NCI-H1048 (cell line): ENCODE results near the gene HLF.

ENCODE experiments used
- DNase-seq: peaks from one replicate; lab custom pipeline; 2025; lab: John Stamatoyannopoulos, UW

HLF gene

DNA sequence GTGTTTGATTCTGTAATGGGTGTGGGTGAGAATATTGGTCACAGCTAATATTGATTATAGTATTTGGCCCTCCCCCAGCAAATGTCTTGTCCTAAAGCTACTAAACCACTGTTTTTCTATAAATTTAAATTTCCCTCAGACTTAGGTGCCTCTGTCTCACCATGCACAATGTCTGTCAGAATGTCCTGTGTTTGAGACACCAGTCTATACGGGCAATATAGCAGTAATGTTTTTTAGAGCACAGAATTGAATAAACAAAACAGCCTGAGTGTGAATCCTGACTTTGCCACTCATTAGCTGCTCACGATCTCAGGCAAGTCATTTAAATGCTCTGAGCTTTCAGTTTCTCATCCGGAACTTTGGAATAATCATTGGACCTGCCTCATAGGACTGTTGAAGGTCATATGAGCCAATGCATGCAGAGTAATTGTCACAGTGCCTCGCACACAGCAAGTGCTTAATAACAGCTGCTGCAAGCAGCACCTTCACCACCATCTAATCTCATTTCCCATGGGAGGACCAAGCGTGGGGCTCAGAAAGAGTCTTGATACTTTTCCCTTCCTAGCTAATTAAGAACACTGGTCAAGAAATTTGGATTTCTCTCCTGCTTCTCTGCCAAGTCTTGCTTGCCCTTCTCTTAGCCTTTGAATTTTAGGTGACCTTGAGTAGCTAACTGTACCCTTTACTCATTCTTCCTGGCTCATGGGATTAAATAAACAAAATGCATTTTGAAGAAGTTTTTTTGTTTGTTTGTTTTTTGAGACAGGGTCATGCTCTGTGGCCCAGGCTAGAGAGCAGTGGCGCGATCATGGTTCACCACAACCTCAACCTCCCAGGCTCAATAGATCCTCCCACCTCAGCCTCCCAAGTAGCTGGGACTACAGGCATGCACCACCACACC is 9.8 kb downstream of the HLF start:
- no peak for DNase-seq

DNA sequence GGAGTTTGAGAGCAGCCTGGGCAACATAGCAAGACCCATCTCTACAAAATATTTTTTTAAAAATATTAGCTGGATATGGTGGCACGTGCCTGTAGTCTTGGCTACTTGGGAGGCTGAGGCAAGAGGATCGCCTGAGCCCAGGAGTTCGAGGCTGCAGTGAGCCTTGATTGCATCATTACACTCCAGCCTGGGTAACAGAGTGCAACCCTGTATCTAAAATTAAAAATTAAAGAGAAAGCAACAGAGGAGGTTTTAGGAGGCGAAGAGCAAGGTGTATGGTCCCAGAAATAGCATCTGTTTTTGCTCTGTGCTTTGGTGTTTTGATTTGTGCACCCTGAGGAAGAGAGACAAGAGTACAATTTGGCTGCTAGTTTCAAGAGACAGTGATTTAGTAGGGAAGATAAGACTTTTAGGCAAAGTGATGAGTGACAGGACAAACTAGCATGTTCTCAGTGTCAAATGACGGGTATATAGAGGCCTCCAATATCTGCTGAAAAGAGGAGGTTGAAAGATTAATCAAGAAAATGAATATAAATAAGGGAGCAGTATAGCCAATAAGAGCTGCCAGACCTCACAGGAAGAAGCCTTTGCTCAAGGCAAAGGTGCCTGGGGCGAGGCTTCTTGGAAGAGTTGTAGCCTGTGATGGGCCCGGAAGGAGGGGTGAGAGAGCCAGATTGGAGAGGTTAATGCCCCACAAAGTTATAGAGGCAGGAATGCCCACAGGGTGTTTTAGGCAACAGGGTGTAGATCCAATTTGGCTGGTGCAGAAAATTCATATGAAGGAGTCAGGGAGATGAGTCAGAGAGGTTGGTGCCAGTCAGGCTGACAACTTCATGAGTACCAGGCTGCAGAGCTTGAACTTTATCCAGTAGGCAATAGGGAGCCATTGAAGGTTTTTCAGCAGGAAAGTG is 11.4 kb downstream of the HLF start:
- no peak for DNase-seq

- DNase-seq, result no peak
These were observed 13.6 kb downstream of the HLF start for GRCh38 chr17:55278173-55278961.

GRCh38 chr17:55279203-55279602 is 14.4 kb downstream of the HLF start:
- DNase-seq, result no peak

- no peak for DNase-seq
These were observed 15.0 kb downstream of the HLF start for GRCh38 chr17:55279788-55280187.

DNA sequence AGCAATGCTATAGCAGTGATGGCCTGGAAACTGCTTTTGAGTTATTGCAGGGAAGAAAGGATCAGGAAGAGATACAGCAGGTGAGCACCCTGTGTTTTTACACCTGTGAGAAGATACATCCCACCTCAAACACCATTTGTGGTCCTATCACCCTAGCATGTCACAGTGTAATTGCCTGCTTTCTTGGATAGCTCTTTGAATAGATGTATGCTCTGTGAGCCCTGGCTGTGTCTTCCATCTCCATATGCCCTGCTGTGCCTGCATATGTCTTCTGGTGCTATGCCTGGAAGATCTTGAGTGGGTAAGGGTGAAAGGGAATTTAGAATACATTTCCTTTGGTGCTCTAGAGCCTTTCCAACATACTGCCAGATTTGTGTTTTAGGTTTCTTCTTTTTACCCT is 15.5 kb downstream of the HLF start:
- DNase-seq, result no peak

DNA sequence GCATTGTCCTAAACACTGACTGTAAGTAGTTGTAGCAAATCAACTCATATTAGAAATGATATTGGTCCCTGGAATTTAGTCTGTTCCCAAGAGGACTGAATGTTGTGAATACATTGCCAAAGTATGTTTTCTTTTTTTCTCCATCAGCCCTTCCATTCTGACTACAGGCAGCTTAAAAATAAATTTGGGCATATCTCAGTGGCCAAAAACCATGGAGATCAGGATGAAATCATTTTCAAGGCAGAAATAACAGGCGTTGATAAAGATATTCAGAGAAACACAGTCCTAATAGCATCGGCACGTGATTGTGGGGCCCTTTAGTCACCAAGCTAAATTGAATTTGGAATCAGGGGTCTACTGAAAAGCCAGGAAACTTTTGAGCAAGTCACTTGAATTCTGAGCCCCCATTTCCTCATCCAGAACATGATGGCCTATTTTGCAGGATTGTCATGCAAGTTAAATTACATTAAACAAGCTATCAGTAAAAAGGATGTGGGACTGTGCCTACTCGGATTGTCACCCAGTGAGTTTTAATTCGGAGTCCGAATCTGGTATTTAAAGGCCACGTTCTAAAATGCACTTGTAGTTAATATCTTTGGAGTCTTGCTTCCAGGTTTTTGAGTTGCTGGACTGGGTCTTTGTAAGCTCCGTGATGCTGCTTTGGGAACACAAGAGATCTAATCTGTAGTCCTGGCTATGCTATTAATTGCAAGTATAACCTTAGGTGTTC is 17.1 kb downstream of the HLF start:
- no peak for DNase-seq

- no peak for DNase-seq
These were observed 17.6 kb downstream of the HLF start for GRCh38 chr17:55282379-55282702.

DNA sequence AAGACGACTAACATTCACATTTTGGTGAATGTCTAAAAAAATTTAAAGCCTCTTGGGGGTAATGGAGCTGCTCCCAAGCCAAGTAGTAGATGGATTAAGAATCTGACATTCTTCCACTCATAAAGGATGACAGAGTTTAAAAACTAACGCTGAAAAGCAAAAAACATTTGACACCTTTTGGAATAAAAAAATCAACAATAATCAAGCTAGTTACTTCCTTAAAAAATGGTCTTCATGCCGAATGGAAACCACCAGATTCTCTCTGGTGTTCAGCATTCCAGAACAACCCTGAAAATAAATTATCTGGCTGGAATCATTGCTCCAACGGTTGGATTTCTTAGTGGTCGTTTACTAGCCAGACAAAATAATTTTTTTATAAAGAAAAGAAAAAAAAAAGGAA is 18.0 kb downstream of the HLF start:
- DNase-seq, result no peak

DNA sequence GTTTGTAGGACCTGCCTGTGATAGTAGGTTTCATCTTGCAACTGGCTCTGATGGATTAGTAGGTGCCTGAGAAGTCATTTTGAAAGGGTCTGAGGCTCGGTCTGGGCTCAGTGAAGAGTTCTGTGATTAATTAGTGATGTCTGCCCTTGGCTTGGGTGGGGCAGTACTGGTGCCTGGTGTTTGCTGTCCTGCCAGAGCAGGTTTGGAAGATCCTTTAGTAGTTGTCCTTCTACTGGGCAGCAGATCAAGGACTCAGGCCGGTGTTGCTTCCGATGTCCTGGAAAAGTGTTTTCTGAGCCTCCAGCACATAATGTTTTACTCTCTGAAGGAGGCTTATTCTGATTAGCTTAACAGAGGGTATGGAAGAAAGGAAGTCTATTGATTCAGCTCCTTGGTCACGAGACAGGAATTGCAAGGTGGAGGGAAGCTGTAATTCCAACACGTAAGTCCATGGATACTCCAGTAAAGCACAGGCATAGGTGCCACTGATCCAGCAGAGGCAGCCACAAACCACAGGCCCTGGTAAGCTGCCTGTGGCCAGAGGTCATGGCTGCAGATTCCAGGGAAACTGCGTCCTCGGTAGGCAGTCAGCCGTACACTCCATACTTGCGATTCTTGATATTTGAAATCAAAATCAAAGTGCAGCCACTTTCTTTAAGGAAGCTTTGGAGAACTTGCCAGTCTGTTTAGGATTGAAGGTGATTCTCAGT is 18.7 kb downstream of the HLF start:
- no peak for DNase-seq

- DNase-seq, result no peak
These were observed 19.5 kb downstream of the HLF start for GRCh38 chr17:55284001-55284884.

DNA sequence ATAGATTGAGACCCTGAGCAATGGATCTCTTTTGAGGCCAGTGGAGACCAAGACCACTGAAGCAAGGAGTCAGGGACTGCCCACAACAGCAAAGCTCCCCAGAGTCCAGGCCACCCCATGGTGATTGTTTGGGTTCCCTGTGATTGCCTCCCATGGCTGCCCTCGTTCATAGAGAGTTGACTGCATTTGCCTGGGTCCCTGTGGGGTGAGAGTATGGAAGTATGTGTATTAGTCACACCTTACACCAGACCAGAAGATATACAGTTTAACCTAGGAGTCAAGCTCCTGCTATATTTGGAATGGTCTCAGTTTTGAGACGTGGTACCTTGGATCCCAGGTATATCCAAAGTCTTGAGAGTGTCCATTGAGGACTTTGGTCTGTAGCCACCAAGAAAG is 20.2 kb downstream of the HLF start:
- DNase-seq, result no peak

DNA sequence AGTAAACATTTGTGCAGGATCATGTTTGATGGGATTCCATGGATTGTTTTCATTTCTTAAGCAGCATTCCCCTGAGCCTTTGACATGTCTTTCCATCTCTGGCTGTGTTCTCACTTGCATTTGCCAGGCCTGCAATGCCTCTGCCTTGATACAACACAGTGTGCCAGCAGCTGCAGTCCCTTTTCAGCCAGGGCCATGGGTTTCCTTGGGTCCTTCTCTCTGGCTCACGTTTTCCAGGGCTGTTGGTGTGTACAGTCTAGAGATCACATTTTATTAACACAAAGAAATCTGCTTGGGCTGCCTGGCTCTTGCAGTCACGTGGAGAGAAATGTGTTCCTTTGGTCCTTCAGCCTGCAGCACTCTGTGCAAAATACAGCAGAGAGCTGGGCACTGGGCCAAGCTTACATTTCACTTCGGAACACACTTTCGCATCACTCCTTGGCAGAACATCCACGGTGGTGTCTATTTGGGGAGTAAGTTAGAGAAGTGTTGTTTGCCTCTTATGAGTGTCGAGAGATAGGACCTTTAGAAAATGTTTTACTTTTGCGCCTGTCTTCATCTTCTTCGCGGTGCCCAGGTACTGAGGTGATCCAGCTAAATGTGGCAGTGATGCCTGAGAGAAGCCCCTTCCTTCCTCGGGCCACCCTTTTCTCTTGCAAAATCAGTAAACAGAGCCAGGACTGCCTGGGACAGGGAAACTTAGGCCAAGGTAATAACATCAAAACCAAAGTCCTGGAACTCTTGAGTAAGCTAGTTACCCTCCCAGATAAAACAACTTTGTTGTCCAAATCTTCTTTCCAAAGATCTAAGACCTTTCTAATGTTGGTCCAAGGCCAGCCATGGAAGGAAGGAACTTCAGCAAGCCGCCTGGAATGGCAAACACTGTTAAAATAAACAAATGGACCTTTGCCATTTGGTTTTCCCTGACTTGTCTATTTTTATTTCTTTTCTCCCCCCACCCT is 20.9 kb downstream of the HLF start:
- no peak for DNase-seq

DNA sequence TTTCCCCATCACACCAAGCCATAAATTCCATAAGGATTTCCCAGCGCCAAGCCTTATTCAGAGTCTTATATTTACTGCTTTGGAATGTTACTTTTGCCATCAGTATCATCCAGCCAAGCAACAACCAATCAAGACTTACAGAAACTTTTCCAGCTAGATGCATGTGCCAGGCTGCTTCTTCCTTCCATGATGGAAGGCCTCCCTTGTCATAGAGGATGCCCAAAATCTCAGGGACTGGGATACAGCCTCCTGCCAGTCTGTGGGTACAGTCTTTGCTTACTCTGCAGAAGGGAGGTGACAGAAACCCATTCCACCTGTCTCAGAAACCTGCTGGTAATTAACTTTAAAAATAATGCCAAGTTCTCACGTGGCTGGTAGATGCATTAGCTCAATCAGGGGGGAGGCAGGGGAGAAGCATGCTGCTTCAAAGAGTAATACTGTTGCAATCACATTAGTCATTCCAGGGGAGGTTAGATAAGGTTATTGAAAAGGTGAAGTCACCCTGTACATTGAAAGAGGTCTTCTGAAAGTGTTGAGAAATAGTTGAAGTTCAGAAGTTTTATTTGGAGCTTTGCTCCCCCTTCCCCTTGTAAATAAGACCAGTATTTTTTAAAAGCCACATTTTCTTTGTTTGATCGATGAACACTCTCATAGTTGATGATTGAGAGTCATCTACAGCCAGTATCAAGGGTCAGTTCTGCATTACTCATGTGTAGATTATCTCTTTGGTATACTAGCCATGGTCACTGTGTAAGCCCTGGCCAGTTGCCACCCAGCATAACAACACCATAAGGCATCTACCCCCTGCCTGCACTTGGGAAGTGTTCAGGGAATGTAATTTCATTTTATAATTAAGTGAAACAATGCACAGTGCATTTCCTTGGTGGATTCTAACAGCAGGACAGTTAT is 22.2 kb downstream of the HLF start:
- no peak for DNase-seq

DNA sequence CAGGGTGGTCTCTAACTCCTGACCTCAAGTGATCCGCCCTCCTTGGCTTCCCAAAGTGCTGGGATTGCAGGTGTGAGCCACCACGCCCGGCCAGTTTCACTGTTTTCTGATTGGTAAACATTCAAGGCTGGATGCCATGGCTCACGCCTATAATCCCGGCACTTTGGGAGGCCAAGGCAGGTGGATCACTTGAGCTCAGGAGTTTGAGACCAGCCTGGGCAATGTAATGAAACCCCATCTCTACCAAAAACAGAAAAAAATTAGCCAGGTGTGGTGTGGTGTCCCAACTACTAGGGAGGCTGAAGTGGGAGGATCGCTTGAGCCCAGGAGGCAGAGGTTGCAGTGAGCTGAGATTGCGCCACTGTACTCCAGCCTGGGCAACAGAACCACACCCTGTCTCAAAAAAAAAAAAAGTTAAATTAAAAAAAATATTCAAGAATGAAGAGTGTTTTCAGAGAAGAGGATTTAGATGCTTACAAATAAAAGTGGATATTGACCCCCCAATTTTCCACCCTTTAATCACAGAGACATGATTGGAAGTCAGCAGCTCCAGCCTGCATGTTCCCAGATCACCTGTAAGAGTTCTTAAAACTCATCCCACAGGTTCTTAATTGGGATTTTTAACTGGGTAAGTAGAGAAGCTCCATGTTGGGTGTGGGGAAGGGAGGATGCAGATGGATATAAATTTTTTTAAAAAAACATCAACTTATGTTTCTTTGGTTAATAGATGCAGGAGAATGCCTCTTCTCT is 23.8 kb downstream of the HLF start:
- DNase-seq, result no peak

GRCh38 chr17:55289106-55289446 is 24.3 kb downstream of the HLF start:
- no peak for DNase-seq

GRCh38 chr17:55289978-55290377 is 25.2 kb downstream of the HLF start:
- DNase-seq, result no peak
